ENCODE results near the gene CLTB.

CLTB gene

DNA sequence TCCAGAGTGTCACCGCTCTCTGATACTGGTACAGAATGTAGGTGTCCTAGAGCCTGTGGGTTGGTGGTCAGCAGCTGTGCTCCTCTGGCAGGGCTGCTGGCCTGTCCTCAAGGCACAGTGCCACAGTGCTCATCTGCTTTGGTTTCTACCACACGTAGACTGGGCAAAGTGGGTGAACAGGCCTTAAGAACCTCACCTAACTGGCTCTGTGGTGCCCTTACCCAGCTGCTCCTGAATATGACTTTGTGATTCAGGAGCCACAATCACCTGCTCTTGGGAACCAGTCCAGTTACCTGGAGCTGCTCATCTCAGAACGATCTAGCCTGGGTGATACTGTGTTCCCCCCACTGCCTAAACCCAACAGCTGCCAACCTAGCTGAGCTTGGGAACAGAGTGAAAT lies 34.4 kb downstream of the CLTB start:
- DNase-seq: no peak

GRCh38 chr5:176381423-176381822 lies 34.9 kb downstream of the CLTB start:
- no peak for DNase-seq

GRCh38 chr5:176379881-176380280 lies 36.5 kb downstream of the CLTB start:
- DNase-seq: no peak

GRCh38 chr5:176373100-176373818 lies 43.1 kb downstream of the CLTB start:
- DNase-seq: no peak

- peak in 2 of 14 donors; percentile 8 to 18 for DNase-seq
Measured at GRCh38 chr5:176371621-176372539, 44.5 kb downstream of the CLTB start.

DNA sequence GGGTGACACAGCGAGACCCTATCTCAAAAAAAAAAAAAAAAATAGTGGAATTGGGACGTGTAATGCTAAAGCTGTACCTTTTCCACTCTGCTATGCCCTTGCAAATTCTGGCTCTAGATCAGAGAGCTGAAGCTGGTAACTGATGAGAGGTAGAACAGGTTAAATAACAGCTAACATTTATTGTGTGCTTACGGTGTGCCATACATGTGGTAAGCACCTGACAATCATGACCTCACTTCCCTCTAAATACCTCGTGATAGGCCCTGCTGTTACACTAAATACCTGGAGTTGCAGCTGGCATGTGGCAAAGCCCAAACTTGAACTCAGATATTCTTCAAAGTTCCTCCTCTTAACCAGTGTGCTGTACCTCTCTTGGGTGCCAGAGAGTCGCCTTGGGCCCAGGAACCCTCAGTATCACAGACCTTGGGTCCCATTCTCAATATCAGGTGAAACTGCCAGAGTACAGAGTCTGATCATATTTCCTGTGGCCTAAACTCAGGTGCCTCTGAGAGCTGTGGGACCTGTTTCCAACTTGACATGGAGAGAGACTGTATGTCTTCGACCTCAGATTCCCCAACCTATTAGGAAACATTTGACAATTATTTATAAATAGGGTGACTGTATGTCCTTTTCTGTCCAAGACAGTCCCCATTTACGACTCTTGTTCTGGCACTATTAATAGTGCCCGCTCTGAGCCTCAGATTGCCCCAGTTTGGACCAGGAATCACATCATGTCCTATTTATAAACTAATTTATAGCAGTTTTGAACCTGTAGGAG lies 46.2 kb downstream of the CLTB start:
- no peak for DNase-seq

- DNase-seq: no peak
Measured at GRCh38 chr5:176368726-176369125, 47.6 kb downstream of the CLTB start.

GRCh38 chr5:176366232-176366894 lies 50.0 kb downstream of the CLTB start:
- no peak for DNase-seq

DNA sequence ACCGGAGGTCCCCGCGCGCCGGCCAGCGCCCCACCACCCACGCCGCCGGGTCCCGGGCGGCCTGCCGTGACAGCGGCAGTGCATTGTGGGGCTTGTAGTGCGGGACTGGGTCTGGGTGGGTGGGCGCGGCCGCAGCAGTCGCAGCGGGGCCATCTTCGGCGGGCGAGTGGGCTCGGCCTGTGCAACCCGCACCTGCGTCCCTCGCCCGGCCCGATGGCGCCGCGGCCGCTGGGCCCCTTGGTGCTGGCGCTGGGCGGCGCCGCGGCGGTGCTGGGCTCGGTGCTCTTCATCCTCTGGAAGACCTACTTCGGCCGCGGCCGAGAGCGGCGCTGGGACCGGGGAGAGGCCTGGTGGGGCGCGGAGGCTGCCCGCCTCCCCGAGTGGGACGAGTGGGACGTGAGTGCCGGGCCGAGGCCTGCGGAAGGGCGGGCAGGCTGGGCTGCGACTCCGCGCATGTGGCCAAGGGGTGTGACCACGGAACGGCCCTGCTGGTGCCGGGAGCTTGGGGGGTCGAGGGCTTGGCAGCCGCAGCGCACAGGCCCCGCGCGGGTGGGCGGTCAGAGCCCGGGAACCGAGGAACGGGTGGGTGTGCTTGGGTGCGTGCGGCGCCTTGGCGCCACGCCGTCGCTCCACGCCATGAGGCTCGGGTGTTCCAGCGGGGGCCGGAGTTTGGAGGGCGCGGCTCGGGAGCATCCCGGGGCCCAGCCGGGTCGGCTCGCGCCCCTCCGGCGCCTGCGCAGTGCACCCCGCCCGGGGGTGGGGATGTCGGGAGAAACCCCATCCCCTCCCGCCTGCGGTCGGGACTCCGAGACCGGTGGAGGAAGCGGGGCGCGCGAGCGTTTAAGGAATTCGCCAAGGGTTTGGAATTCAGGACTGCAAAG lies 50.7 kb downstream of the CLTB start, which contains the start of gene ARL10:
Gene ARL10, plus strand, starts transcription at position 137 of the 881 bp plus-strand sequence. Its CDS starts 77 bp downstream, at position 214.
- peak in 11 of 14 donors; percentile 17 to 67 (median 52) for DNase-seq

- DNase-seq: peak in 2 of 14 donors; percentile 17 to 20
Measured at GRCh38 chr5:176364765-176365350, 51.5 kb downstream of the CLTB start.

DNA sequence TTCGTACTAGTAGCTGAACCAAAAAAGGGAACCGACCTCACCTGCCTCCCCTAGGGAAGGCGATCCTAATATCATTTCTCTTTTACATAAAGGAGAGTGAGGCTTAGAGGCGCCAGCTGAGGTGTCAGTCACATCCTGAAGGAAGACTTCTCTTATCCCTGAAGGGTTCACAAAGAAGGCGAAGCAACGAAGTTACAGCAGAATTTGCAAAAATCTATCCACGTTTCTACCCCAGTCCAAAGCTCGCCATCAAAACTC lies 54.2 kb downstream of the CLTB start:
- DNase-seq: no peak

- DNase-seq: peak; percentile 48 to 91 (median 83)
Measured at GRCh38 chr5:176361437-176362232, 54.7 kb downstream of the CLTB start, which contains the start of gene KIAA1191. KIAA1191 (minus strand) TSS chr5:176361764; CDS start chr5:176359508, 2,256 bp downstream.

DNA sequence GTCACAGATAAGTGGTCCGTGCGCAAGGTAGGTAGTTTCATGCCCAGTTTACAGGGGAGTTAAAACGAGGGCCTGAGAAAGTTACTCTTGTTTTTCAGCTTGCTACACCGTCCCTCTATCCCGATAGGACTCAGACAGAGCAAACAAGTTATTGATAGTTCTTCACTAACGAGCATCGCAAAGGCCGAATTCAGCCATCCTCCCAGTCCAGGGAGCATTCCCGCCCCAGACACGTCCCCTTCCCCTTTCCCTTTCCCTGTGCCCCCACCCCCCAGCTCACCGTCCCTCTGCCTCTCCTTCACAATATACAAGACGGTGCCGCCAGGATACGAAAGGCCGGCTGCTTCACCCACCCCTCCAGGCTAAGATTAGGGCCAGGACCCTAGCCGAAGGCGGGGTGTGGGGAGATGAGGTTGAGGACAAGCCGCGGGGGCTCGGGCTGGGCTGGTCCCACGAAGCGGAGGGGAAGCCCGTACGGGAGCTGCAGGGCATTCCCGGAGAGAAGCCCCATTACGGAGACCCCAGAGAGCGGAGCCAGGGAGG lies 55.4 kb downstream of the CLTB start:
- peak in 3 of 14 donors; percentile 37 to 57 (median 56) for DNase-seq

DNA sequence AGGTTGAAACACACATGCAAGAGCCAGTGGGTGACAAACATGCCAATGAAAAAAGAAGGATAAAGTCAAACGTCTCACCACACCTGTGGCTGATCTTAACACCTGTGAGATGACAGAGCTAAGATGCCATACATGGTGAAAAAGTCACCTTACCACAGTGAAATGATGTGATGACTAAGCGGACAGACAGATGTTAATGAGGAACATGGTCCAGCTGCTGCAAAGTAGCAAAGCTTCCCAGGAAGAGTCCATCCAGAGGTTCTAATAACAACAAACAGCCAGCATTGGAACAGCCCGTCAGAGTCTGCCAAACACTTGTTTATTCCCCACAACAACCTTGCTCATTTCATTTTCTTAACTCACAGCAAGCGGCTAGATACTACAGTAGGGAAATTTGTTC lies 56.7 kb downstream of the CLTB start:
- DNase-seq: no peak

- no peak for DNase-seq
Measured at GRCh38 chr5:176356179-176356566, 60.2 kb downstream of the CLTB start.

DNA sequence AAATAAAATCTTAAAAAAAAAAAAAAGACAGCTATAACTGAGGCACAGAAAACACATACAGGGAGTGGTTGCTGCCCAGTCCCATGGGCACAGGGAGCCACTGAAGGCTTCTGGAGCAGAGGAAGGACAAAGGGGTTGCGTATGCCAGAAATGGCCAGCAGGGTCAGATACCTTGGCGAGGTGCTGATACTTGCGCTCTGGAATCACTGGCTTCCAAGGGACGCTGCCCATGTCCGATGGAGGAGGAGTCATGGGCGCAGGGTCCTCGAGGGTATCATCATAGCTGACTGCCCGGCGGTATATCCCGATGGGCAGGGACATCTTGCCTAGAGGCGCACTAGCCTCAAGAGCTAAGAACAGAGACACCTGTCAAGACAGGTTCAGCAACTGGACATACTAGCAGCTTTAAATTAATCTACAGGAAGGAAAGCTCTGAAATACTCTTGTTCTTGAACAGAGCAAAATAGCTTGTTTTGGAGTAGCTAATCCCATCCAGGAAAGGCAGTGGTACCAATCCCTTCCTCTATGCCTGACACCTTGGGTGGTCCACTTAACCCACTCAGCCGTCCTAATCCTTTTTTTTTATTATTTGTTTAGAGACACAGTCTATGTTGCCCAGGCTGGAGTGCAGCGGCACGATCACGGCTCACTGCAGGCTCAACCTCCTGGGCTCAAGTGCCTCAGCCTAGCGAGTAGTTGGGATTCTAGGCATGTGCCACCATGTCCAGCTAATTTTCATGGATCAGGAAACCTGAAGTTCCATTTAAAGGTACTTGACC lies 60.8 kb downstream of the CLTB start:
- DNase-seq: no peak

DNA sequence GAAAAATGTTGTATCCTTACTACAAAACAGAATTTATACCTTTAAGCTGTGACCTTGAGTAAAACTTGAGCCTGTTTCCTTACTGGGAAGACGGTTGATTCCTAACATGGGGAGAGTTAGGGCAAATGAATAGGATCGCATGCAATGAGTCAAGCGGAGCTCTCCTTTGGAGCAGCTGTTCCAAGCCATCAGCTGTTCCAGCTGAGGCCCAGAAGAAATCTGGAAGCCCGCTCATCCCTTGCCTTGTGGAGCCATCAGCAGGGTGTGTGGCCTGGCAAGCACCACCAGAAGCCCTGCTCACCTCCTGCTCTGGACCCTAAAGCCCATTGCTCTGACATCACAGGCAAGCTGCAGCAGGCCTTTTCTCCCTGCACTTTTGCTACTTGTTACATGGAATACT lies 62.8 kb downstream of the CLTB start:
- no peak for DNase-seq

DNA sequence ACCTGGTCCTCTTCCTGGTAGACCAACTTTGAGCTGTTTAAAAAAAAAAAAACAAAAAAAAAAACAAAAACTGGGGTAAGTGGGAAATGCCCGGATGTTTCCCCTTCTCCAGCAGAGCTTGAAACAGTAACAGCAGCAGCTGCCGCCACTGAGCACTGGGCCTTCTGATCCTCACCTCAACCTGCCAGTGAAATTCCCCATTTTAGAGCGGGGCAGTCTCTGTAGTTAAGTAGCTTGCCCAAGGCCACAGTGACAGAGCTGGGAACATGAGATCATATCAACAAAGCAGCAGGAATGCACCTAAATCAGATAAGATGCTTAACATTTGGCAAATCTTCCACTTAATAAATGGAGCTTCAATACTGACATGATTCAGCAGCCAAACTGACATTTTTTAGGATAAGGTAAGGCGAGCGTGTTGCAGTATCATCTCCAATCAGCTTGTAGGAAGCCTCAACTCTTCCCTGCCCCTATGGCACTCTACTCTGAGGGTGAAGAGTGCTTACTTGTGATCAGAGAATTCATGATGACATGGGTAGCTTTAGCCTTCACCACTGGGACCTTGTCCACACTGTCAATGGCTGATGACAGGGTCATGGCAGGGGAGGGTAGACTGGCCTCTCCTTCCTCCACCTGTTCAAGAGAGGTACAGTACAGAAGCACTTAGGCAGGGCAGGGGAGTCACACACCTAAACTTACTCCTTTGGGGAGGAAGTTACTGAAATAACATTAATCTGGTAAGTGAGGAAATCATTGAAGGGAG lies 64.0 kb downstream of the CLTB start:
- DNase-seq: no peak
